ENCODE measurements around the gene OR11L1.
A peak's percentile ranks its signal among the peaks of the same experiment; 100 is the strongest.

OR11L1 gene, protein sequence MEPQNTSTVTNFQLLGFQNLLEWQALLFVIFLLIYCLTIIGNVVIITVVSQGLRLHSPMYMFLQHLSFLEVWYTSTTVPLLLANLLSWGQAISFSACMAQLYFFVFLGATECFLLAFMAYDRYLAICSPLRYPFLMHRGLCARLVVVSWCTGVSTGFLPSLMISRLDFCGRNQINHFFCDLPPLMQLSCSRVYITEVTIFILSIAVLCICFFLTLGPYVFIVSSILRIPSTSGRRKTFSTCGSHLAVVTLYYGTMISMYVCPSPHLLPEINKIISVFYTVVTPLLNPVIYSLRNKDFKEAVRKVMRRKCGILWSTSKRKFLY

DNA sequence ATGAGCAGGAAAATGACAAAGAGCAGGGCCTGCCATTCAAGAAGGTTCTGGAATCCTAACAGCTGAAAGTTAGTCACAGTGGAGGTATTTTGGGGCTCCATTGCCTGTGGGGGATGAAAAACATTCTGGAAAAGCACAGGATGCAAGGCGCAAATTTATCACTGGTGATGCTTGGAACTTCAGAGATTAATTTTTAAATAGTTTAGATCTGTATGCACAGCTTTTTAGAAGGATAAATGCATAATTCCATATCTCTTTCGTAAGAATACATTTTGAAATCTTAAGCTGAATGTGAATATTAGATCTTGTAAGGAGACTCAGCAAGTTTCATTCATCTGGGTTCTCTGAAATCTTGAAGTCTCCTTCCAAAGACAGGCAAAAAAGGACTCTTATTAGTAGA lies at the start of gene OR11L1:
TSS of gene OR11L1 (minus strand) at position 101 of the 400 bp plus-strand sequence. CDS start at position 101, 0 bp downstream.
- H3K4me3 ChIP-seq (ENCODE audit: low read depth, low read length): no peak within 1 kb of the TSS

DNA sequence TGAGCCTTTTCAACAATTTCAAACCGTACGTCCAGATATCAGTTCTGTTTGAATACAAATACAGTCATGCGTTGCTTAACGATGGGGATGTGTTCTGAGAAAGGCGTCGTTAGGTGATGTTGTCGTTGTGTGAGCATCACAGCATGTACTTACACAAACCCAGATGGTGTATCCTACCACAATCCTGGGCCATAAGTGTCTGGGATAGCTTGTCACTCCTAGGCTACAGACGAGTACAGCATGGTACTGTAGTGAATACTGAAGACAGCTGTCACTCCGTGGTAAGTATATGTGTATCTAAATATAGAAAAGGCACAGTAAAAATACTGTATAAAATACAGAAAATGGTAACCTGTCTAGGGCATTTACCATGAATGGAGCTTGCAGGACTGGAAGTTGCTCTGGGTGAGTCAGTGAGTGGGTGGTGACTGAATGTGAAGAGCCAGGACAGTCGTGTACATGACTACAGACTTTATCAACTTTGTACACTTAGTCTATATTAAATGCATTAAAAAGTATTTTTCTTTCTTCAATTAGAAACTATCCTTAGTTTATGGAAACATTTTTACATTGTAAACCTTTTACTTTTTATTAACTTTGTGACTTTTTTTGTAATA lies 43.2 kb upstream of the OR11L1 start:
- H3K4me3 ChIP-seq (ENCODE audit: low read depth, low read length): no peak overlapping the region
- TF ChIP-seq, protein P1, sequence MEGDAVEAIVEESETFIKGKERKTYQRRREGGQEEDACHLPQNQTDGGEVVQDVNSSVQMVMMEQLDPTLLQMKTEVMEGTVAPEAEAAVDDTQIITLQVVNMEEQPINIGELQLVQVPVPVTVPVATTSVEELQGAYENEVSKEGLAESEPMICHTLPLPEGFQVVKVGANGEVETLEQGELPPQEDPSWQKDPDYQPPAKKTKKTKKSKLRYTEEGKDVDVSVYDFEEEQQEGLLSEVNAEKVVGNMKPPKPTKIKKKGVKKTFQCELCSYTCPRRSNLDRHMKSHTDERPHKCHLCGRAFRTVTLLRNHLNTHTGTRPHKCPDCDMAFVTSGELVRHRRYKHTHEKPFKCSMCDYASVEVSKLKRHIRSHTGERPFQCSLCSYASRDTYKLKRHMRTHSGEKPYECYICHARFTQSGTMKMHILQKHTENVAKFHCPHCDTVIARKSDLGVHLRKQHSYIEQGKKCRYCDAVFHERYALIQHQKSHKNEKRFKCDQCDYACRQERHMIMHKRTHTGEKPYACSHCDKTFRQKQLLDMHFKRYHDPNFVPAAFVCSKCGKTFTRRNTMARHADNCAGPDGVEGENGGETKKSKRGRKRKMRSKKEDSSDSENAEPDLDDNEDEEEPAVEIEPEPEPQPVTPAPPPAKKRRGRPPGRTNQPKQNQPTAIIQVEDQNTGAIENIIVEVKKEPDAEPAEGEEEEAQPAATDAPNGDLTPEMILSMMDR (IDR thresholded peaks at IDR 0.05; ENCODE audit: low read depth, low read length): no peak

More for the DNA sequence above, at the start of gene OR11L1:
- TF ChIP-seq, protein P1 (IDR thresholded peaks at IDR 0.05; ENCODE audit: low read depth, low read length): no peak

DNA sequence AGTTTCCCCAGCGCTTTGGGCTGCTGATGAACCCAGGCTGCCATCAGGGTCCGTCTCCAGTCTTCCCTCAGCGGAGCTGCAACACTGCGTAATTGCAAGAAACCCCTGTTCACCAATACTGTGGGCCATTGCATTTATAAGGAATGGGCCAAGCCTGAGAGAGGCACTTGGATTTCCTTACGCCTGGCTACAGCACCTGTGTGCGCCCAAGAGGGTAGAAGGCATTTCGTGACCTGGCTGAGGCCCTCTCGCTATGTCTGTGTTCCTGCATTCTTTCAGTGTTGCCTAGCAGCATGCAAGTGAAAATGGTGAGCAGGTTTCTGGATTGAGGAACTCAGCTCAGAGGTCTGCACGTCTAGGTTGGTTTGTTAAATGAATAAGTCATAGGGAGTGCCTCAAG lies 41.6 kb upstream of the OR11L1 start:
- H3K4me3 ChIP-seq (ENCODE audit: low read depth, low read length): no peak overlapping the region
- TF ChIP-seq, protein P1 (IDR thresholded peaks at IDR 0.05; ENCODE audit: low read depth, low read length): no peak

DNA sequence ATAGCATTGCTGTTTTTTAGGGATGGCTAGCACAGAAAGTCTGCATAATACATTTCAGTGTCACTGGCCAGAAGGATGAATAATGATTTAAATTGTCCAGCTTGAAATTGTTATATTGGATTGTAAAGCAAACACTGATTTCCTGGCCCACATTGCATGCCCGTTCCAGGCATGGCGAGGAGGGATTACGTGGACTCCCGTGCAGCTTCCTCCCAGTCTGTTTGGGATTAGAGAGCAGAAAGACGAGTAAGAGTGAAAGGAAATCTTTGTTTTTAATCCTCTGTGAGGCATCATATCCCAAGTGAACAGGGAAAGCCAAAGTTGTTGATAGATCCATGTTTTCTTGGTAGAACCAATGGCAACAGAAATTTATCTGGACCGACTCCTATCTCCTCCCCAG lies 23.7 kb upstream of the OR11L1 start:
- TF ChIP-seq, protein P1 (IDR thresholded peaks at IDR 0.05; ENCODE audit: low read depth, low read length): no peak
- H3K4me3 ChIP-seq (ENCODE audit: low read depth, low read length): no peak overlapping the region

DNA sequence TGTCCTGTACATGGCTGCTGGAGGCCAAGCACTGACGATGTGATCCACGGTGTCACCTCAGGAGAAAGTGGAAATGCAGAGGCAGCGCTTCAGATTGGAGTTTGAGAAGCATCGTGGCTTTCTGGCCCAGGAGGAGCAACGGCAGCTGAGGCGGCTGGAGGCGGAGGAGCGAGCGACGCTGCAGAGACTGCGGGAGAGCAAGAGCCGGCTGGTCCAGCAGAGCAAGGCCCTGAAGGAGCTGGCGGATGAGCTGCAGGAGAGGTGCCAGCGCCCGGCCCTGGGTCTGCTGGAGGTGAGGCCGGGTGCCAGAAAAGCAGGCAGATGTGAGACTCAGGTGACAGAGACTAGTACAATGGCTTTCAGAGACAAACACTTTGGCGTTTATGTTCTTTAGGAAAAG lies 22.9 kb upstream of the OR11L1 start:
- H3K4me3 ChIP-seq (ENCODE audit: low read depth, low read length): no peak overlapping the region
- TF ChIP-seq, protein P1 (IDR thresholded peaks at IDR 0.05; ENCODE audit: low read depth, low read length): no peak

DNA sequence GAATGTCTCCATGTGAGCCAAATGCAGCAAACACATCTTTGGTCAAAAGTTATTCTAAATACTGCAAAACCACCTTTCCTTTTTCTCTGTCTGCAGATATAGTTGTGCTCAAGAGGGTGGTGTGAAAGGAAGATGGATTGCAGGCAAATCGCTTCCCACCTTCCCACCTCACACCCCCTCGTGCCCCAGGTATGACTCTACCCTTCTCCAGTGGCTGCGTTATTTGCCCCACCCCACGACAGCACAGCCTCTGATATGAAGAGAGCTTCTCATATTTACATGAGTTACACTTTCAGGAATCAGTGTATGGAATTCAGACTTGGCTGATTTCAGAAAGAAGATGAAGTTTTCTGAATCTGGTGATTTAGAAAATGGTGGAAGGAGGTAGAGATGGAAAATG lies 21.1 kb upstream of the OR11L1 start:
- TF ChIP-seq, protein P1 (IDR thresholded peaks at IDR 0.05; ENCODE audit: low read depth, low read length): no peak
- H3K4me3 ChIP-seq (ENCODE audit: low read depth, low read length): no peak overlapping the region

DNA sequence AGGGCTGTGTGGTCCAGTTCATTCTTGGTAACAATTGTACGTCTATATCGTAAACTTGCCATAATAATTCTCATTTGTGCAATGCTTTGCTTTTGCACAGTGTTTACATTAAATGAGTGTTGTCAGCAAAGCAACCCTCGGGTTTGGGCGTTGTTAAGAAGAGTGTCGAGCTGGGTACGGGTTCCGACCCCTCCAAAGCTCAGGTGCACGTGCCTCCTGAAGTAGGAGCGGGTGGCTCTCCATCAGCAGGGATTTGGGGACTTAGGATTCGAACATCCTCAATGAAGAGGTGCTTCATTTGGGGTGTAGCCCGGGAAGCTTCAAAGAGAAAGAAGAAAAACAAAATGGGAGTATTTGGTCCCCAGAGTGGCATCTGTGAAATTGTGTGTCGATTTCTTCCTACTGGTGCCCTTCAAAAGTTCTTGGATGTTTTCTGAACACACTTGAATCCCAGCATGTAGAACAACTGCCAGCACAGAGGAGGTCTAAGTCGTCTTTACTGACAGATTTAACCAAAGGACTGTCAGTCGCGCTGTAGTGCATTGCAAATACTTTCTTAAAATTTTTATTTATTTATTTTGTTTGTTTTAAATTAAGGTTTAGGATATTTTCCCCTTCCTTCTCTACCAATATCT lies 16.4 kb upstream of the OR11L1 start:
- peak overlapping the region; percentile 51 for H3K4me3 ChIP-seq (ENCODE audit: low read depth, low read length)

More for the DNA sequence above, 16.4 kb upstream of the OR11L1 start:
- TF ChIP-seq, protein P1 (IDR thresholded peaks at IDR 0.05; ENCODE audit: low read depth, low read length): no peak

Data from WI38 (cell line).